Thoracic aorta (tissue), 2 donors: Measurements from ENCODE around the gene DUSP10. TPM values are rescaled to one million over a fixed set of nuclear protein-coding genes. Genes with fewer than 3 reads are reported as not detected.

Experiments
- ATAC-seq: fragments of 150-250 bp; one replicate; pipeline ENCODE4 v1.8.0; 2017; ENCODE audit warnings: low read depth; ENCODE audit not compliant: insufficient number of reproducible peaks, low FRiP score
- DNase-seq: peaks from one replicate; pipeline ENCODE4 v3.0.0-alpha.2; 2020; ENCODE audit warnings: low spot score
- H3K27ac ChIP-seq, 2 donors: fragments of 200-600 bp; sonication (generic); 1 replicate in 1 of 2; 2 replicates in 1 of 2; pipeline ENCODE4 v1.5.1; 2016; ENCODE audit warnings: mild to moderate bottlenecking in 2 of 2, moderate library complexity in 2 of 2
- H3K27me3 ChIP-seq: fragments of 200-600 bp; sonication (generic); replicated peaks from 2 replicates; pipeline ENCODE4 v1.6.0; 2016; ENCODE audit warnings: mild to moderate bottlenecking; ENCODE audit not compliant: insufficient read depth
- H3K36me3 ChIP-seq: fragments of 200-600 bp; sonication (generic); one replicate; pipeline ENCODE4 v1.5.1; 2016
- H3K4me1 ChIP-seq, 2 donors: fragments of 200-600 bp; sonication (generic); 1 replicate in 1 of 2; 2 replicates in 1 of 2; pipeline versions ENCODE4 v1.5.1 to v1.6.0; 2016; ENCODE audit warnings: low read depth in 2 of 2, mild to moderate bottlenecking in 1 of 2; ENCODE audit not compliant: control insufficient read depth in 1 of 2
- H3K4me3 ChIP-seq: fragments of 200-600 bp; sonication (generic); 2 replicates; pipeline ENCODE4 v1.5.1; 2016; ENCODE audit warnings: mild to moderate bottlenecking
- H3K9me3 ChIP-seq: fragments of 200-600 bp; sonication (generic); 2 replicates; pipeline ENCODE4 v1.5.1; 2016
- CTCF ChIP-seq: fragments of 200-600 bp; sonication (generic); IDR thresholded peaks from one replicate; pipeline ENCODE4 v1.5.1; 2019; ENCODE audit warnings: antibody characterized with exemption
- total RNA-seq, 2 donors: library from RNA; depleted of rRNA; stranded (reverse); fragments of >200 nt; gene quantifications; one replicate each; pipeline versions ENCODE4 v1.1.0 to v1.2.3, GENCODE V29; 2016

The DUSP10 gene
- total RNA-seq, 2 donors from 2014 or later = 2.3 to 10.4 TPM

GRCh38 chr1:221689138-221689537 is 52.8 kb downstream of the DUSP10 start:
- H3K4me3 ChIP-seq = no peak overlapping the region
- ATAC-seq (no peak), DNase-seq (no peak)
- no peaks in the 10 kb centered on the region for H3K4me1 ChIP-seq
- no peaks in the 10 kb centered on the region for H3K27me3 ChIP-seq
- H3K36me3 ChIP-seq = no peaks in the 10 kb centered on the region
- no peak overlapping the region for H3K27ac ChIP-seq
- TF ChIP-seq CTCF = no peak
- H3K9me3 ChIP-seq = no peaks in the 10 kb centered on the region

GRCh38 chr1:221688488-221688843 is 53.4 kb downstream of the DUSP10 start:
- Histone ChIP-seq H3K27ac (no peak overlapping the region), H3K9me3 (no peaks in the 10 kb centered on the region), H3K4me3 (no peak overlapping the region), H3K27me3 (no peaks in the 10 kb centered on the region), H3K4me1 (no peaks in the 10 kb centered on the region), H3K36me3 (no peaks in the 10 kb centered on the region)
- ATAC-seq (no peak), DNase-seq (no peak)
- no peak for TF ChIP-seq CTCF

- TF ChIP-seq CTCF = no peak
- Histone ChIP-seq H3K27ac (no peak overlapping the region), H3K4me3 (no peak overlapping the region), H3K9me3 (no peaks in the 10 kb centered on the region), H3K4me1 (no peaks in the 10 kb centered on the region), H3K27me3 (no peaks in the 10 kb centered on the region), H3K36me3 (no peaks in the 10 kb centered on the region)
- no peak for ATAC-seq
- no peak for DNase-seq
Measured at GRCh38 chr1:221687836-221688487, 53.9 kb downstream of the DUSP10 start.

- Histone ChIP-seq H3K27me3 (no peaks in the 10 kb centered on the region), H3K4me1 (no peaks in the 10 kb centered on the region), H3K4me3 (no peak overlapping the region), H3K9me3 (no peaks in the 10 kb centered on the region), H3K27ac (no peak overlapping the region), H3K36me3 (no peaks in the 10 kb centered on the region)
- no peak for ATAC-seq
- no peak for DNase-seq
- no peak for TF ChIP-seq CTCF
Measured at GRCh38 chr1:221683681-221684080, 58.2 kb downstream of the DUSP10 start.

GRCh38 chr1:221680085-221680484 is 61.8 kb downstream of the DUSP10 start:
- no peak for TF ChIP-seq CTCF
- no peak for DNase-seq
- no peak for ATAC-seq
- no peak overlapping the region for H3K27ac ChIP-seq
- H3K9me3 ChIP-seq = no peaks in the 10 kb centered on the region
- no peaks in the 10 kb centered on the region for H3K27me3 ChIP-seq
- H3K4me1 ChIP-seq = no peaks in the 10 kb centered on the region
- H3K36me3 ChIP-seq = no peaks in the 10 kb centered on the region
- H3K4me3 ChIP-seq = no peak overlapping the region
